NCI-H187 treated with DMSO at 0.1 percent for 48 hours (cell line): Measurements from ENCODE around the gene POLR3C.
"Not testable (repeated sequence)": the region's sequence is repeated elsewhere in the genome, so short reads cannot be mapped to it uniquely, and the experiment has no call there.

Source experiments
- DNase-seq: peaks from one replicate; lab custom pipeline; 2025; lab: John Stamatoyannopoulos, UW

POLR3C gene

GRCh38 chr1:145822779-145823331 is 1.1 kb upstream of the POLR3C start:
- DNase-seq = not testable (repeated sequence)

- DNase-seq = no peak
Observed at GRCh38 chr1:145824499-145824842, 471 bp downstream of the POLR3C start.

- DNase-seq = no peak
Observed at GRCh38 chr1:145826030-145826429, 2.0 kb downstream of the POLR3C start.

- no peak for DNase-seq
Observed at GRCh38 chr1:145827966-145828365, 4.0 kb downstream of the POLR3C start.

- DNase-seq = no peak
Observed at GRCh38 chr1:145828367-145829026, 4.5 kb downstream of the POLR3C start.

GRCh38 chr1:145830810-145831209 is 6.8 kb downstream of the POLR3C start:
- not testable (repeated sequence) for DNase-seq

- DNase-seq = no peak
Observed at GRCh38 chr1:145837656-145838055, 13.7 kb downstream of the POLR3C start.

GRCh38 chr1:145843031-145843430 is 19.0 kb downstream of the POLR3C start:
- no peak for DNase-seq

GRCh38 chr1:145845144-145845513 is 21.1 kb downstream of the POLR3C start:
- DNase-seq = no peak

GRCh38 chr1:145845514-145846161 is 21.6 kb downstream of the POLR3C start, which contains the start of gene NUDT17:
TSS of gene NUDT17 (plus strand) at chr1:145845630. CDS start at chr1:145845641, 11 bp downstream.
- no peak for DNase-seq

- DNase-seq = no peak
Observed at GRCh38 chr1:145846201-145846612, 22.2 kb downstream of the POLR3C start.

- DNase-seq = no peak
Observed at GRCh38 chr1:145847827-145848226, 23.8 kb downstream of the POLR3C start.

- DNase-seq = no peak
Observed at GRCh38 chr1:145849356-145850160, 25.6 kb downstream of the POLR3C start.

GRCh38 chr1:145855426-145855948 is 31.5 kb downstream of the POLR3C start:
- no peak for DNase-seq

GRCh38 chr1:145857170-145857569 is 33.2 kb downstream of the POLR3C start:
- DNase-seq = no peak

GRCh38 chr1:145858238-145858900 is 34.4 kb downstream of the POLR3C start:
- DNase-seq = no peak

- DNase-seq = peak; percentile 90
Observed at GRCh38 chr1:145858901-145859490, 35.0 kb downstream of the POLR3C start, which contains the start of gene PIAS3. TSS of gene PIAS3 (minus strand) at chr1:145859081. CDS start at chr1:145858990, 91 bp downstream.

- DNase-seq = peak; percentile 70
Observed at GRCh38 chr1:145859491-145860023, 35.6 kb downstream of the POLR3C start.

- no peak for DNase-seq
Observed at GRCh38 chr1:145863282-145864018, 39.5 kb downstream of the POLR3C start.

- no peak for DNase-seq
Observed at GRCh38 chr1:145868232-145868631, 44.2 kb downstream of the POLR3C start.
